ENCODE data around the gene ZNF76. TPM values are rescaled to one million over a fixed set of nuclear protein-coding genes. Genes with fewer than 3 reads are reported as not detected.

ZNF76 gene
- total and polyA plus RNA-seq, 9 of the 15 experiments (the other 6 are each of a cell fraction or from before 2014, with no cell fraction given): 1.2 to 17.8 (median 10.7) TPM

GRCh38 chr6:35259194-35259947 lies at the start of gene ZNF76 (continued):
- TF ChIP-seq FOXM1 (IDR thresholded peaks at IDR 0.05; ENCODE audit: low read depth): no peak
- no peak; the same call in 1 of the 2 replicates for TF ChIP-seq FOXM1 (CRISPR knock-in tag; IDR thresholded peaks at IDR 0.05; ENCODE audit: low read depth)
- TF ChIP-seq, protein P1, sequence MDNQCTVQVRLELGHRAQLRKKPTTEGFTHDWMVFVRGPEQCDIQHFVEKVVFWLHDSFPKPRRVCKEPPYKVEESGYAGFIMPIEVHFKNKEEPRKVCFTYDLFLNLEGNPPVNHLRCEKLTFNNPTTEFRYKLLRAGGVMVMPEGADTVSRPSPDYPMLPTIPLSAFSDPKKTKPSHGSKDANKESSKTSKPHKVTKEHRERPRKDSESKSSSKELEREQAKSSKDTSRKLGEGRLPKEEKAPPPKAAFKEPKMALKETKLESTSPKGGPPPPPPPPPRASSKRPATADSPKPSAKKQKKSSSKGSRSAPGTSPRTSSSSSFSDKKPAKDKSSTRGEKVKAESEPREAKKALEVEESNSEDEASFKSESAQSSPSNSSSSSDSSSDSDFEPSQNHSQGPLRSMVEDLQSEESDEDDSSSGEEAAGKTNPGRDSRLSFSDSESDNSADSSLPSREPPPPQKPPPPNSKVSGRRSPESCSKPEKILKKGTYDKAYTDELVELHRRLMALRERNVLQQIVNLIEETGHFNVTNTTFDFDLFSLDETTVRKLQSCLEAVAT (IDR thresholded peaks at IDR 0.05): no peak
- peak; percentile 100 for TF ChIP-seq CBFA2T3 (IDR thresholded peaks at IDR 0.05)
- peak; percentile 56 for TF ChIP-seq SIN3B (IDR thresholded peaks at IDR 0.05; ENCODE audit: low read depth)
- TF ChIP-seq E4F1 (CRISPR knock-in tag; IDR thresholded peaks at IDR 0.05; ENCODE audit: borderline replicate concordance): no peak
- TF ChIP-seq, protein P2, sequence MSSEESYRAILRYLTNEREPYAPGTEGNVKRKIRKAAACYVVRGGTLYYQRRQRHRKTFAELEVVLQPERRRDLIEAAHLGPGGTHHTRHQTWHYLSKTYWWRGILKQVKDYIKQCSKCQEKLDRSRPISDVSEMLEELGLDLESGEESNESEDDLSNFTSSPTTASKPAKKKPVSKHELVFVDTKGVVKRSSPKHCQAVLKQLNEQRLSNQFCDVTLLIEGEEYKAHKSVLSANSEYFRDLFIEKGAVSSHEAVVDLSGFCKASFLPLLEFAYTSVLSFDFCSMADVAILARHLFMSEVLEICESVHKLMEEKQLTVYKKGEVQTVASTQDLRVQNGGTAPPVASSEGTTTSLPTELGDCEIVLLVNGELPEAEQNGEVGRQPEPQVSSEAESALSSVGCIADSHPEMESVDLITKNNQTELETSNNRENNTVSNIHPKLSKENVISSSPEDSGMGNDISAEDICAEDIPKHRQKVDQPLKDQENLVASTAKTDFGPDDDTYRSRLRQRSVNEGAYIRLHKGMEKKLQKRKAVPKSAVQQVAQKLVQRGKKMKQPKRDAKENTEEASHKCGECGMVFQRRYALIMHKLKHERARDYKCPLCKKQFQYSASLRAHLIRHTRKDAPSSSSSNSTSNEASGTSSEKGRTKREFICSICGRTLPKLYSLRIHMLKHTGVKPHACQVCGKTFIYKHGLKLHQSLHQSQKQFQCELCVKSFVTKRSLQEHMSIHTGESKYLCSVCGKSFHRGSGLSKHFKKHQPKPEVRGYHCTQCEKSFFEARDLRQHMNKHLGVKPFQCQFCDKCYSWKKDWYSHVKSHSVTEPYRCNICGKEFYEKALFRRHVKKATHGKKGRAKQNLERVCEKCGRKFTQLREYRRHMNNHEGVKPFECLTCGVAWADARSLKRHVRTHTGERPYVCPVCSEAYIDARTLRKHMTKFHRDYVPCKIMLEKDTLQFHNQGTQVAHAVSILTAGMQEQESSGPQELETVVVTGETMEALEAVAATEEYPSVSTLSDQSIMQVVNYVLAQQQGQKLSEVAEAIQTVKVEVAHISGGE (CRISPR knock-in tag; IDR thresholded peaks at IDR 0.05): peak in 1 of 3 experiments; percentile 18; a peak in 1 of 6 replicates
- TF ChIP-seq CTCF (IDR thresholded peaks at IDR 0.05 in 2 of 3, conservative IDR thresholded peaks at IDR 0.05 in 1 of 3; ENCODE audit: insufficient read depth in 2 of 3, low read depth in 1 of 3, low read length in 3 of 3): no peak
- TF ChIP-seq ZNF785 (CRISPR knock-in tag; IDR thresholded peaks at IDR 0.05): no peak
- peak; percentile 75 for TF ChIP-seq ELF2 (CRISPR knock-in tag; IDR thresholded peaks at IDR 0.05)
- TF ChIP-seq RBM14 (IDR thresholded peaks at IDR 0.05; ENCODE audit: borderline replicate concordance, insufficient read depth, low read depth, low read length): no peak
- peak; percentile 86 for TF ChIP-seq FOSL1 (tag; conservative IDR thresholded peaks at IDR 0.05)
- TF ChIP-seq, protein P3, sequence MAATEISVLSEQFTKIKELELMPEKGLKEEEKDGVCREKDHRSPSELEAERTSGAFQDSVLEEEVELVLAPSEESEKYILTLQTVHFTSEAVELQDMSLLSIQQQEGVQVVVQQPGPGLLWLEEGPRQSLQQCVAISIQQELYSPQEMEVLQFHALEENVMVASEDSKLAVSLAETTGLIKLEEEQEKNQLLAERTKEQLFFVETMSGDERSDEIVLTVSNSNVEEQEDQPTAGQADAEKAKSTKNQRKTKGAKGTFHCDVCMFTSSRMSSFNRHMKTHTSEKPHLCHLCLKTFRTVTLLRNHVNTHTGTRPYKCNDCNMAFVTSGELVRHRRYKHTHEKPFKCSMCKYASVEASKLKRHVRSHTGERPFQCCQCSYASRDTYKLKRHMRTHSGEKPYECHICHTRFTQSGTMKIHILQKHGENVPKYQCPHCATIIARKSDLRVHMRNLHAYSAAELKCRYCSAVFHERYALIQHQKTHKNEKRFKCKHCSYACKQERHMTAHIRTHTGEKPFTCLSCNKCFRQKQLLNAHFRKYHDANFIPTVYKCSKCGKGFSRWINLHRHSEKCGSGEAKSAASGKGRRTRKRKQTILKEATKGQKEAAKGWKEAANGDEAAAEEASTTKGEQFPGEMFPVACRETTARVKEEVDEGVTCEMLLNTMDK (IDR thresholded peaks at IDR 0.05; ENCODE audit: borderline replicate concordance, insufficient read depth, low read depth, low read length, poor library complexity, severe bottlenecking): no peak
- 0 out of 2 replicates have a peak, but pooled peaks have one; percentile 59 for TF ChIP-seq RHOXF2B (CRISPR knock-in tag; conservative IDR thresholded peaks at IDR 0.05)

All from K562 (cell line).